ENCODE results near the gene PTPRG. TPM values are rescaled to one million over a fixed set of nuclear protein-coding genes. Genes with fewer than 3 reads are reported as not detected.

PTPRG gene
- total RNA-seq, 1 donor from 2014 or later: 124 TPM

DNA sequence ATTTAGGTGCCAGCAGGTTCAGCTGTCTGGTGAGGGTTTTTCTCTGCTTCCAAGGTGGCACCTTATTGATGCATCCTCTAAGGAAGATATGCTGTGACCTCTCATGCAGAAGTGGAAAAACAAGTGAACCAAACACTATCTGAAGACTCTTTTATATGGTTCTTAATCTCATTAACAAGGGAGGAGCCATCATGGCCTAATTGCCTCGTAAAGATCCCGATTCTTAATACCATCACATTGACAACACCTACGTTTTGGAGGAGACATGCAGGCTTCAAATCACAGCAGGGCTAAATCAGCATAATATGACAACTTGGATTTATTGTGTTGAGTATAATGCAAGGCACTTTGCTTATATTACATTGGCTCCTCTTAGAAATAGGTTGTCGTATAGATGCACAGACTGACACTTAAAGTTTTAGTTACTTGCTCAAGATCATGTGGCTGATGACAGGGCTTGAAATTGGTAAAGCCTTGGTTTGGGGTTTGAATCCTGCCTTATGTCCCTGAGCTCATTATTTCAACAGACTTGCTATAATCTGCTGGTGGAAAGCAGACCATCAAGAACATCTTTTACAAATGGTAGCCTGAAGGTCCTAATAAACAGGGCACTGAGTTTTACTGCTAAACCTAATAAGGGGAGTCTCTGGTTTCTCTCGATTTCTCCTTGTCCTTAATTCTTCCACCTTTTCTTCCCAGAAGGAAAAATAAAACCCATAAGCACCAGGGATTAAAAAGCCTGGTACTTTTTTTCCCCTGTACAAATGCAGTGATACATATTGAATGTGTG is 88.2 kb downstream of the PTPRG start:
- no peak for DNase-seq (ENCODE audit: low spot score)

- no peak for DNase-seq (ENCODE audit: low spot score)
Observed at GRCh38 chr3:61650276-61650675, 88.9 kb downstream of the PTPRG start.

DNA sequence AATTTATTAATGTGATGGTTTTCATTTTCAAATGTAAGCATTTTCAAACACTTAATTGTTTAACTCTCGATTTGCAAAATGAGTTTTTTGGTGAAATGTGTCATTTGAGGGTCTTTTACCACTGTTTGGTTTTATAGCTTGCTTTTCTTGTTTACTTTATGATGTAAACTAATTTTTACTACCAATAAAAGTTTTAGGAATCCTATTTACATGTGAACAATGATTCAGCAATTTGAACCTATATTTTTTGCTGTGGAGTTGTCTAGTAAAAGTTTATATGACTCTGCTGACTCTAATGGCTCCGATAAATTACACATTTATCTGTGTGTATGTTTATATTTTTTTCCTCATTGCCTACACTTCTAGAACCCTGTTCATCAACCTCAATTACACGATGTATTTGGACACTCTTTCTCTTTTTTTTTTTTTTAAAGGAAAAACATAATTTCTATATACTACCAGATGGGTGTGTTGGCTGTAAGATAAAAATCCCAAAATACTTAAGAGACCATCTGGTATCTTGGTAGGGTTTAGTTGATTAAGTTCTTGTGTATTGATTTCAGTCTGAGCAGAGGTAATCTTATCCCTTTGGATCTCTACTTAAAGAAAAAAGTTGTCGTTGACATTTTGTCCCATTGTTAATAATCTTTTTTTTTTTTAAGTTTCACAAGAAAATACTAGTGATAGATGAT is 89.5 kb downstream of the PTPRG start:
- no peak for DNase-seq (ENCODE audit: low spot score)

DNA sequence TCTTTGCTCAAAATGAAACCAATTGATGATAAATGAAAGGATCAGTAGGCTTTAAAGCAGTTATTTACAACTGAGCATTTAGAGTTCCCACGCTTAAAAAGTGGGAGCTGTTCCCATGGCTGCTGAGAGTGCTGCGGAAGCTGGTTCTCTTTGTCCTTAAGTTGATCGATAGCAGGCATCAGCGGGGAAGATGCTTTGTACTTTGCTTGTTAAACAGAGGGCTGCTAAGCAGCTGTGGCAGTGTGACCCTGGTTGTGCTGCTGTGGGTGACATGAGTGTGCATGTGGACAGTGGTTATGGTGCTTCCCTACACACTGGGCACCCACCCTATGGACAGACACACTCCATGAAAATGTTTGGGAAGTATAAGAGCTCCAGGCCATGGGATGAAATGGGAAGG is 96.3 kb downstream of the PTPRG start:
- DNase-seq (ENCODE audit: low spot score): no peak

DNA sequence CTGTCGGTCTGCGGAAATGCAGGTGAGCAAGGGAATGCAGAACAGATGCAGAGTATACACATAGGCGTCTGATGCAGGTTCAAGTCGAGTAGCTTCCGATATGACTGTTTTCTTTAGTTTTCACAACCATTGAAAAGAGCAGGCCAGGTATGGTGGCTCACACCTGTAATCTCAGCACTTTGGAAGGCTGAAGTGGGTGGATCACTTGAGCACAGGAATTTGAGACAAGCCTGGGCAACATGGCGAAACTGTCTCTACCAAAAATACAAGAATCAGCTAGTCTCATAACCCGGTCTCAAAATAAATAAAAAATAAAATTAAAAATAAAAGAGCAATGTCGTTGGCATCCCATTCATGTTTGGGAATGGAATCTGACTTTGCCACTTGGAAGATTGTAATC is 101.5 kb downstream of the PTPRG start:
- no peak for DNase-seq (ENCODE audit: low spot score)

DNA sequence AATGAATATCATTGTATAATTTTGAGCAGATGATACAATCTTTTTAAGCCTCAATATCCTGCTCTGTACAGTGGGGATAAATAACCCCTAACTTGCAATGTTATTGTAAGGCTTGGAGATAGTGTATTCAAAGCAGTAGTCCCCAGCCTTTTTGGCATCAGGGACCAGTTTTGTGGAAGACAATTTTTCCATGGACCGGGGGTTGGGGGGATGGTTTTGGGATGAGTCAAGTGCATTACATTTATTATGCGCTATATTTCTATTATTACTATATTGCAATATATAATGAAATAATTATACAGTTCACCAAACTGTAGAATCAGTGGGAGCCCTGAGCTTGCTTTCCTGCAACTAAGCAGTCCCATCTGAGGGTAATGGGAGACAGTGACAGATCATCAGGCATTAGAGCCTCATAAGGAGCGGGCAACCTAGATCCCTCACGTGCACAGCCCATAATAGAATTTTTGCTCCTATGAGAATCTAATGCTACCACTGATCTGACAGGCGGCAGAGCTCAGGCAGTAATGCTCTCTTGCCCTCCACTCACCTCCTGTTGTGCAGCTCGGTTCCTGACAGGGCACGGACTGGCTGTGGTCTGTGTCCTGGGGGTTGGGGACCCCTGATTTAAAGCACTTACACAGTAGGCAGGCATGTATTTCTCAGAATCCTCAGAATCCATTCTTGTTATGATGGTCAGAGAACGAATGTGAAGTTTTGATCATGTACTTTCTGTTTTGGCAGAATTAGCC is 102.2 kb downstream of the PTPRG start:
- no peak for DNase-seq (ENCODE audit: low spot score)

- DNase-seq (ENCODE audit: low spot score): no peak
Observed at GRCh38 chr3:61664105-61664482, 102.7 kb downstream of the PTPRG start.

GRCh38 chr3:61665121-61665520 is 103.8 kb downstream of the PTPRG start:
- no peak for DNase-seq (ENCODE audit: low spot score)

DNA sequence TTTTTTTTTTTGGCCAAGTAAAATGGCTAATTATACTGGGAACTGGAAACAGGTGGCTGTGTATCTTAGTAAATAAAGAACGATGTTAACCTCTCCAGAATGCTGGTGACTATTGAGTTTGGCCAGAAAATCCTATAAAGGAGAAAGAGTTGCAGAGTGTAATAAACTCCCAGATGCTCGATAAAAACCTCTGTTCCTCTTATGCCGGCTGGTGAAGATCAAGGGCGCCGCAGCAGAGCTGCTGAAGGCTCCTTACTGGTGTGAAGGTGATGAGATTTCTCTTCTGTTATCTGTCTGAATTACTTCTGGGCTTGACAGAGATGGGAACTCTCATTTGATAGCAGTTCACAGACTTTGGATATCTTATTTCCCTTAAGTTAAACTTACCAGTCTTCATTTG is 104.6 kb downstream of the PTPRG start:
- no peak for DNase-seq (ENCODE audit: low spot score)

GRCh38 chr3:61666615-61667330 is 105.4 kb downstream of the PTPRG start:
- no peak for DNase-seq (ENCODE audit: low spot score)

- DNase-seq (ENCODE audit: low spot score): no peak
Observed at GRCh38 chr3:61667383-61667782, 106.0 kb downstream of the PTPRG start.

DNA sequence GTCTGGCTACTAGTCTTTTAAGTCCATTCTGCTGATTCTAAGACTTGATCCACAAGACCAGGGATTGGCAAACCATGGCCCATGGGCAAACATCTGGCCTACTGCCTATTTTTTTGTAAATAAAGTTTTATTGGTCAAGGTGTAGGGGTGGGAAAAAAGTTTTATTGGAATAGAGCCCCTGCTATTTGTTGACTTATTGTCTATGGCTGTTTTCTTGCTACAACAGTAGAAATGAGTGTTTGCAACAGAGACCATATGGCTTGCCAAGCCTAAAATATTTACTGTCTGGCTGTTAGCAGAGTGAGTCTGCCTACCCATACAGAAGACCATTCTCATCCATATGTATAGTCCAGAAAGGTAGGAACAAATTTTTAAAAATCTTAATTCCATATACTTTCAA is 106.4 kb downstream of the PTPRG start:
- no peak for DNase-seq (ENCODE audit: low spot score)

- DNase-seq (ENCODE audit: low spot score): no peak
Observed at GRCh38 chr3:61668317-61668864, 107.0 kb downstream of the PTPRG start.

DNA sequence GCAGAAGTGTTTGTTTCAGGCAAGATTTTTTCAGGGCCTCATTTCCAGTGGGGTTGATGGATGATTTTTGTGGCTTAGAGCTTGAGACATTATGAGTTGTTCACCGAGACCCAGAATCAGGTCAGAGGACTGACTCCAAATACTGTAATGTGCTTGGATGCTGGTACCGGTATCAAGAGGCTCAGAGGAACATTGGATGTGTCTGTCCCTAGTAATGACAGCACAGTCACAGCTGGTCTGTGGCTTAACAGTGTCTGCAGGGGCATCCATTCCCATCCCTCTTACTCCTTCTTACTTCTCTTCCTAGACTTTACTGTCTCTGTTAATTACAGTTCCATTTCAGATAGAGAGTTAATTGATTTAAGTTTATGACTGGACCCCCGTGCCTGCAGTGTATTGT is 107.8 kb downstream of the PTPRG start:
- DNase-seq (ENCODE audit: low spot score): no peak

GRCh38 chr3:61669668-61670299 is 108.4 kb downstream of the PTPRG start:
- no peak for DNase-seq (ENCODE audit: low spot score)

- DNase-seq (ENCODE audit: low spot score): no peak
Observed at GRCh38 chr3:61673651-61674050, 112.3 kb downstream of the PTPRG start.

- DNase-seq (ENCODE audit: low spot score): no peak
Observed at GRCh38 chr3:61674596-61674995, 113.2 kb downstream of the PTPRG start.

GRCh38 chr3:61679026-61679425 is 117.7 kb downstream of the PTPRG start:
- DNase-seq (ENCODE audit: low spot score): no peak

GRCh38 chr3:61680617-61681016 is 119.2 kb downstream of the PTPRG start:
- DNase-seq (ENCODE audit: low spot score): no peak

DNA sequence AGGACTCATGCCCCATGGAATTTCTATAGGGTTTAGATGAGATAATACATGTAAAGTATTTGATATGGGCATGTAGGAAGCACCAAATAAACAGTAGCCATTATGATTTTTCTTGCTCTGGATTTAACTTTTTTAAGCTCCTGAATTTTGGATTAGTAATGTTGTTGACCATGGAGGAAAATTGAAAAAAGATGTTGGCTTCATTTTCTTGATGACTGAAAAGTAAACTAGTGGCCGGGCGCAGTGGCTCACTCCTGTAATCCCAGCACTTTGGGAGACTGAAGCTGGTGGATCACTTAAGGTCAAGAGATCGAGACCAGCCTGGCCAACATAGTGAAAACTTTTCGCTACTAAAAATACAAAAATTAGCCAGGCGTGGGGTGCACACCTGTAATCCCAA is 120.3 kb downstream of the PTPRG start:
- DNase-seq (ENCODE audit: low spot score): no peak
